Measurements from ENCODE around the gene AZGP1.

DNA sequence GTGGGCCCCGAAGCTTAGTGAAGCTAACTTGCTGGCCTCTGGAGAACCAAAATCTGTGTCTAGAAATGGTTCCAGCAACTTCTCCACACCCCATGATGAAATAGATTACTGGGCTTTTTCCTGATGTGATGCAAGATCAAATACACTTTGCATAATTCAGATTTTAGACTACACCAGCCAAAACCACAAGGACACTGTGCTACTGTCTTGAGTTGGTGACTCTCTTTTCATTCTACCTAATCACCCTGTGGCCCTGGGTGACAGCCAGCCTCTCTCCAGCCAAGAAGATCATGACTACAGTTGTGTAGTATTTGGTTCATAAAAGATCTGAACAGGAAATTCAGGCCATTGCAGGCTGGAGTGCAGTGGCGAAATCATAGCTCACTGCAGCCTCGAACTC, 22.2 kb downstream of the AZGP1 start:
- TF ChIP-seq, protein P1, sequence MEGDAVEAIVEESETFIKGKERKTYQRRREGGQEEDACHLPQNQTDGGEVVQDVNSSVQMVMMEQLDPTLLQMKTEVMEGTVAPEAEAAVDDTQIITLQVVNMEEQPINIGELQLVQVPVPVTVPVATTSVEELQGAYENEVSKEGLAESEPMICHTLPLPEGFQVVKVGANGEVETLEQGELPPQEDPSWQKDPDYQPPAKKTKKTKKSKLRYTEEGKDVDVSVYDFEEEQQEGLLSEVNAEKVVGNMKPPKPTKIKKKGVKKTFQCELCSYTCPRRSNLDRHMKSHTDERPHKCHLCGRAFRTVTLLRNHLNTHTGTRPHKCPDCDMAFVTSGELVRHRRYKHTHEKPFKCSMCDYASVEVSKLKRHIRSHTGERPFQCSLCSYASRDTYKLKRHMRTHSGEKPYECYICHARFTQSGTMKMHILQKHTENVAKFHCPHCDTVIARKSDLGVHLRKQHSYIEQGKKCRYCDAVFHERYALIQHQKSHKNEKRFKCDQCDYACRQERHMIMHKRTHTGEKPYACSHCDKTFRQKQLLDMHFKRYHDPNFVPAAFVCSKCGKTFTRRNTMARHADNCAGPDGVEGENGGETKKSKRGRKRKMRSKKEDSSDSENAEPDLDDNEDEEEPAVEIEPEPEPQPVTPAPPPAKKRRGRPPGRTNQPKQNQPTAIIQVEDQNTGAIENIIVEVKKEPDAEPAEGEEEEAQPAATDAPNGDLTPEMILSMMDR (IDR thresholded peaks at IDR 0.05): no peak
- TF ChIP-seq POLR2AphosphoS5 (IDR thresholded peaks at IDR 0.05) (no peak), EP300 (IDR thresholded peaks at IDR 0.05) (no peak), POLR2A (IDR thresholded peaks at IDR 0.05) (no peak)
